Activated CD8-positive, alpha-beta memory T cell treated with anti-CD3 and anti-CD28 coated beads for 36 hours (primary cell): Measurements from ENCODE around the gene TYW1. TPM values are rescaled to one million over a fixed set of nuclear protein-coding genes. Genes with fewer than 3 reads are reported as not detected.
"Not testable (repeated sequence)": the region's sequence is repeated elsewhere in the genome, so short reads cannot be mapped to it uniquely, and the experiment has no call there.

Experiments used
- CTCF ChIA-PET: fragments of 350-600 bp; sonication (Branson Sonifier 250); formaldehyde crosslinking; loops from one replicate; lab custom pipeline; 2021; ENCODE audit warnings: antibody characterized with exemption; lab: Charles Lee
- POLR2A ChIA-PET: fragments of 350-600 bp; sonication (Branson Sonifier 250); formaldehyde crosslinking; loops from one replicate; lab custom pipeline; 2021; ENCODE audit warnings: antibody characterized with exemption; lab: Charles Lee
- total RNA-seq, 2 experiments: library from RNA; stranded (reverse); gene quantifications; one replicate each; pipeline ENCODE4 v1.2.3, GENCODE V29; 2021

Gene TYW1
- total RNA-seq, 2 experiments from 2014 or later: 20.7 to 21.0 TPM

GRCh38 chr7:67036432-67037395 lies 40.1 kb downstream of the TYW1 start:
- POLR2A ChIA-PET, CTCF ChIA-PET: not testable (repeated sequence)

- CTCF ChIA-PET, POLR2A ChIA-PET: not testable (repeated sequence)
These were observed 44.2 kb downstream of the TYW1 start for GRCh38 chr7:67040832-67041231.

- POLR2A ChIA-PET: interaction anchor here (0.5 kb wide), 1 partner anchor 79 kb away, joined by 6 read pairs; no protein-coding TSS in a partner anchor
- CTCF ChIA-PET: not testable (repeated sequence)
These were observed 46.3 kb downstream of the TYW1 start for GRCh38 chr7:67042781-67043558.

GRCh38 chr7:67043559-67043930 lies 46.9 kb downstream of the TYW1 start:
- CTCF ChIA-PET, POLR2A ChIA-PET: not testable (repeated sequence)

- CTCF ChIA-PET: no interaction called here
- POLR2A ChIA-PET: no interaction called here
These were observed 48.9 kb downstream of the TYW1 start for GRCh38 chr7:67045496-67045995.

- POLR2A ChIA-PET: not testable (repeated sequence)
These were observed 50.2 kb downstream of the TYW1 start for GRCh38 chr7:67046819-67047218.

GRCh38 chr7:67049908-67050307 lies 53.3 kb downstream of the TYW1 start:
- CTCF ChIA-PET, POLR2A ChIA-PET: not testable (repeated sequence)

More at GRCh38 chr7:67046819-67047218, 50.2 kb downstream of the TYW1 start:
- CTCF ChIA-PET: not testable (repeated sequence)

GRCh38 chr7:67052161-67052560 lies 55.5 kb downstream of the TYW1 start:
- POLR2A ChIA-PET: not testable (repeated sequence)
- CTCF ChIA-PET: interaction anchor here (0.6 kb wide), 1 partner anchor 60 kb away, joined by 4 read pairs; no protein-coding TSS in a partner anchor

GRCh38 chr7:67056683-67057082 lies 60.0 kb downstream of the TYW1 start:
- POLR2A ChIA-PET: no interaction called here
- CTCF ChIA-PET: no interaction called here

GRCh38 chr7:67061321-67061720 lies 64.7 kb downstream of the TYW1 start:
- CTCF ChIA-PET, POLR2A ChIA-PET: not testable (repeated sequence)

- CTCF ChIA-PET, POLR2A ChIA-PET: not testable (repeated sequence)
These were observed 66.2 kb downstream of the TYW1 start for GRCh38 chr7:67062802-67063201.

GRCh38 chr7:67066950-67067622 lies 70.5 kb downstream of the TYW1 start:
- POLR2A ChIA-PET, CTCF ChIA-PET: not testable (repeated sequence)

GRCh38 chr7:67076120-67076519 lies 79.5 kb downstream of the TYW1 start:
- POLR2A ChIA-PET: interaction anchor here (0.6 kb wide), 1 partner anchor 53 kb away, joined by 4 read pairs; no protein-coding TSS in a partner anchor
- CTCF ChIA-PET: not testable (repeated sequence)

- CTCF ChIA-PET, POLR2A ChIA-PET: not testable (repeated sequence)
These were observed 86.2 kb downstream of the TYW1 start for GRCh38 chr7:67082880-67083279.

GRCh38 chr7:67089261-67089660 lies 92.6 kb downstream of the TYW1 start:
- POLR2A ChIA-PET, CTCF ChIA-PET: not testable (repeated sequence)

- CTCF ChIA-PET, POLR2A ChIA-PET: not testable (repeated sequence)
These were observed 94.4 kb downstream of the TYW1 start for GRCh38 chr7:67091053-67091452.

GRCh38 chr7:67098031-67098430 lies 101.4 kb downstream of the TYW1 start:
- POLR2A ChIA-PET, CTCF ChIA-PET: not testable (repeated sequence)

GRCh38 chr7:67099406-67099805 lies 102.8 kb downstream of the TYW1 start:
- CTCF ChIA-PET, POLR2A ChIA-PET: not testable (repeated sequence)

GRCh38 chr7:67100038-67100437 lies 103.4 kb downstream of the TYW1 start:
- CTCF ChIA-PET, POLR2A ChIA-PET: not testable (repeated sequence)
